SHP77 treated with DMSO at 0.1 percent for 48 hours (cell line): Measurements from ENCODE around the gene DAP.
"Not testable (repeated sequence)": the region's sequence is repeated elsewhere in the genome, so short reads cannot be mapped to it uniquely, and the experiment has no call there.

Source experiments
- DNase-seq: peaks from one replicate; lab custom pipeline; 2025; lab: John Stamatoyannopoulos, UW

The DAP gene, protein sequence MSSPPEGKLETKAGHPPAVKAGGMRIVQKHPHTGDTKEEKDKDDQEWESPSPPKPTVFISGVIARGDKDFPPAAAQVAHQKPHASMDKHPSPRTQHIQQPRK

DNA sequence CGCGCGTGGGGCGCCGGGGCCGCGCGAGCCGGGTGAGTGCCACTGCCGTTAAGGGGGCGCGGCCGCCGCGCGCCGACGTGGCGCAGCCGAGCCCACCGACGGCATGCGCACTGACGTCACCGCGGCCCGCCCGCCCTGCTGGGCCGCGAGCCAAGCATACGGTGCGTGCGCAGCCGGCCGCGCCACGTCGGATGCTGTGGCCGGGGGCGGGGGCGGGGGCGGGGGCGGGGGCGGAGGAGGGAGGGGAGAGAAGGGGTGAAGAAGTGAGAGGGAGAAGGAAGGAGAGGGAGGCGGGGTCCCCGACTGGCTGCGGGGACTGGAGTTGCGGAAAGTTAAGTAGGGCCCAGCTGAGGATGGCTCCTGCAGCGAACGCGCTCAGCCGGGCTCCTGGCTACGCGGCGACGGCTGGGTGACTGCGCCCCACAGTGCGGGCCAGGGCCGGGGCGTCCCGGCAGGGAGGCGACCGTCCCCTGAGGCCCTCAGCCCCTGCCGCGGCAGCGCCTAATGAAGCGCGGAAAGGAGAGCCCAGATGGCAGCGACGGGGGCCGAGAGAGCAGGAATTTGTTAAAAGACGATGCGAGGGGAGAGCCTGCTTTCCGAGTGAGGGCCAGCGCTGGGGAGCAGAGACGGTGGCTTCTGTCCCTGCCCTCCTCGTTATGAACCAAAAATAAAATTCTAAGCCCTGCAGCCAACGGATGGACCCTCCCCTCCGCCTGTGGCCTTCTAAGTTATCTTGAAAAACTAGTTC is at the start of gene DAP:
TSS of gene DAP (minus strand) at position 50 of the 748 bp plus-strand sequence. CDS start 166 bp downstream, outside the sequence.
- peak; percentile 86 for DNase-seq

DNA sequence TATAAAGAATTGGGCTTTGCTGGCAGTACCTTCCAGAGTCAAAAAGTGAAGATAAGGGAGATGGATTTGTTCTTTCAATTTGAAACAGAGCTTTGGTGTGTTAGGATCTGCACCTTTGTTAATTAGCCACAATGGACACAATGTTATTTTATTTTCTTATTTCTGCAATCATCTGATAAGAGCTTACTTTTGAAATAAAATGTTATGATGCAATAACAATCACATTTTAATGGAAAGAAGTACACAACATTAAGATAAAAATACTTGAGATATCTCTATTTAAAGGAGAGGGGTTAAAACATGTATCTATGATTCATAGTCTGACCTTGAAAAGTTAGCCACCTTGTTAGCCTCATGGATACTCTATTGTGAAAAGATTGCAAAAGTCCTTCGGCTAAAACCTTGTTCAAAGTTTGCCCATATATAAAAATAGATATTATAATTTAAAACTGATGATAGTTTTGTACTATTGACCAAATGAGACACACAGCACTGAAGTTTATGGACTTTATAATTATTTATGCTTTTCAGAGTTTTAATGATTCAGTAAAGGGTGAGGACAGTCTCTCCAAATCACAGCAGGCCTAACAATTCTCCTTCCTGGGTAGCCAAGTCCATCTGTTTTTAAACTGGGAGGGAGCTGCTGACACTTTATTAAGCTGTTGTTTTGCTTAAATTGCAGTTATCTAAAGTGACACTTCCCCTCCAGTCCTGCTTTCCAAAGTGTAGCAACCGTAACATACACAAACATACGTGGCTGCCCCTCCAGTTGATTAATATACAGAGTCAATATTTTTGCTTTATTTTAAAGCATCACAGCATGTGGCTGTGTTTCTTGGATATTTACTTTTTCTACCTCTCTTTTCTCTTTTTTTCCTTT is 47.6 kb upstream of the DAP start:
- DNase-seq, result no peak

DNA sequence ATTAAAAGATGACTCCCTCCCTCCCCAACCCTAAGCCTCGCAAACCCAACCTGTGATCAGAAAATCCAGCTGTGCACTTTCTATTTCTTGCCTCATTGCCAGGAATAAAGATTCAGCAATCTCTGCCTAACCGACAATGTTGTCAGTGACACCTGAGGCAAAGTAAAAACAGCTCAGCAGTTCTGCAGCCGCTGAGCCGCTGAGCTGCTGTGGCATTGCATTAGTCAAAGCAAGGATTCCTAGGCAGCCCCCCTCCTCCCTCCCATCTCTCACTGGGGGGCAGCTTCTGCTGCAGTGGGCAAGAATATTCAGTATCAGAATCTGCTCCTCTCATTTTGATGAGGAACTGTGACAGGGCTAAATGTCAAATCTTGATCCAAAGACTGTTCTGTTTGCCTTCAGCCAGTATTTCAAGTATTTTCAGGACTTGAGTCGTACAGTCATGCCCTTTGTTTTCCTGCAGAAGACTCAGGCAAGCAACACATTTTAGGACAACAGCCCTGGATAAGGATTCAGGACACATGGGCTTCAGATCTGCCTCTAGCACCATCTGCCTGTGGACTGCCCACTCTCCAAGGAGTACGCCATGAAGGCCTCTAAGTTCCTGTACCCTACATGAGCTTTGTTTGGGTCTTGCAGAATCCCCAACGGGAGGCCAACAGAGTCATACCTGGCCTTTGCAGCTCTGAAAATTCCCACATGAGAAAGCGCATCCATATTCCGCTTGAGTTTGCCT is 41.1 kb upstream of the DAP start:
- DNase-seq, result no peak

DNA sequence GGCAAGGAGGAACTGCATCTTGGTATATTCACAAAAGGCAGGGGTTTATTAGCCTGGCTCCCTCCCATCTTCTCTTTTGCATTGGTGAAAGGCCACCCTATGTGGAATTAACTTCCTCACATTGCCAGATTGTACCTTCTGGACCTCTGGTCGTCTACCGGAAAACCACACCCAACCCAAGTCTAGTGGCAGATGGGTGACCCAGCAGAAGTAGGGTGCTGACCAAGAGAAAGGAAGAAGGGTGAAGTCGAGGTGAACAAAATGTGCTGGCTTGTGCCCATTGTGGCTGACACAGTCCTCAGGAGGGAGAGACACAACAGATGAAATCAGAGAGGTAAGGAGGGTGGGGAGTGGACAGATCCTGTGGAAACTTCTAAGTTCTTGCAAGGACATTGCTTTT is 39.8 kb upstream of the DAP start:
- no peak for DNase-seq

DNA sequence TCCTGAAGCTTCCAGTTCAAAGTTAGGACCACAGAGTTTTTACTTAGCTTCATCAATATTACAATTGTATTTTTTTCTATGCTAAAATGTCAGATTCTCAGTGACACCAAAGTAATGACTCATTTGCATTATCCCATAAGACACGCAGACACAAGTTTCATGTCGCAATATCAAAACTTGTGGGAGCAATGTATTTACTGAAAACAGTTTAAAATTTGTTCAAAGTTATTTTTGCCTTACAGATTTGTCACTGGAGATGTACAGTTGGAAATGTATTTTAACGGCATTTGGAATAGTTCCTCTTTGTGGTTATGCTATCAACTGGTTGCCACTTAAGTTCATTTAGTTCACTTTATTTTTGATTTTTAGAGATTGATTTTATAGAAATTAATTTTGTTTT is 36.2 kb upstream of the DAP start:
- no peak for DNase-seq

DNA sequence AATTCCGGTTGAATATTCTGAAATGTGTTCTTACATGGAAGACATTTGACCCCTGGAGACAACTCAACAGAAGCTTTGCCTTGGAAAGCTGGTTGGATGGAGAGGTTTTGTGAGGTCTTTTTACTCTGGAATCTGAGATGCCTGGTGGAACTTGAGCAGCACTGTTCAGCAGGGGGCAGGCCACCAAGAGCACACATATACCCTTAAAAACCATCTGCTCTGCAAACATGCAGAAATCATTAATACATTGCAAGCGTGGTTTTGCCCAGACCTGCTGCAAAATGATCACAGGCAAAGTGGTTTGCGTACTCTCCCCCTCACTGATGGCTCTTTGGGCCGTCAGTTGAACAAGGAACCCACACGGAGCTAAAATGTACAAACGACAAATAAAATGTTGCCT is 32.8 kb upstream of the DAP start:
- no peak for DNase-seq

DNA sequence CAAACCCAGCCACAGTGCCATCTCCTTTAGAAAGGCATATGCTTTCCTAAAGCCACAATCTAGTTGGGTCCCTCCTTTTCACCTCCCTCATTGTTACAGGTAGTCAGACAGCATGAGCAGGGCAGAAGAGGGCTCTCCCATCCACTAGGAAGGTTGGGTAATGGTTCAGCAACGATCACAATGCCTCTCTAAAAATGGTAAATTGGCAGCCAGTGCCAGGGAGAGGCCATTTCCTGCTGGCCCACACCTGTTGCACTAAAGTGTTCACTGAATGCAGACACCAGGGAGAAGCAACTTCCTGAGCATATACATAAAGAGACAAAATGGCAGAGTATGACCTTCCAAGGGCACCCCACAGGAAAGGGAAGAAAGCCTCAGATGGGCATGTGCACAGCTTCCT is 31.3 kb upstream of the DAP start:
- DNase-seq, result no peak

DNA sequence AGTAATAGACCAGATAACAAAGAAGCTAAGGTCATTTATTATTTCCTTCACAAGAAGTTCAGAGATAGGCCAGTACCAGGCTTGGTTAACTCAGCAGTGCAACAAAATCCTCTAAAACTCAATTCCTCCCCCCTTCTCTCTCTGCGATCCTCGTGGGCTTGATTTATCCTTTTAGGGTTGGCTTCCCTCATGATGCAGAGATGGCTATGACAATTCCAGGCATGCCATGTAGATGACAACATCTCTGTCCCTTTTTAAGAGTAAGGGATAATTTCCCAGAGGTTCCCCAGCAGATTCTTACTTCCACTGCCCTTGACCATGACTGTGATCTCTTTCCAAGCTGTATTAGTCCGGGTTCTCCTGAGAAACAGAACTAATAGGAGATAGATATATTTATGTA is 28.7 kb upstream of the DAP start:
- DNase-seq, result no peak

DNA sequence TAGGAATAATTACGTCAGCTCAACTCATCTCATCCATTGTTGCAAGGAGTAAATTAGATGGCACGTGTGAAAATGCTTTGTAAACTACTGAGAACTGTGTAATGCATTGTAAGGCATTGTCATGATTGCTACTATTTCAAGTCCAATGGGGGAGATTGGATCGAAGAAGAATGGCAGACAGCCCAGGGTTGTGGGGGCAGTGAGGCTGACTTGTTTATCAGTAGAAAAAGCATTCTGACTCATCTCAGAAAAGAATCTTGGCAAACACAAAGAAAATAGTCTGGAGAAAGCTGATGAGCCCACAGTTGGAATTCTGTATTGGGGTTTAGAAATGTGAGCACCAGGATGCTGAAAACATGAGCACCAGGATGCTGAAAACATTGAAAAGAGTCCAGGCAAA is 28.0 kb upstream of the DAP start:
- no peak for DNase-seq

DNA sequence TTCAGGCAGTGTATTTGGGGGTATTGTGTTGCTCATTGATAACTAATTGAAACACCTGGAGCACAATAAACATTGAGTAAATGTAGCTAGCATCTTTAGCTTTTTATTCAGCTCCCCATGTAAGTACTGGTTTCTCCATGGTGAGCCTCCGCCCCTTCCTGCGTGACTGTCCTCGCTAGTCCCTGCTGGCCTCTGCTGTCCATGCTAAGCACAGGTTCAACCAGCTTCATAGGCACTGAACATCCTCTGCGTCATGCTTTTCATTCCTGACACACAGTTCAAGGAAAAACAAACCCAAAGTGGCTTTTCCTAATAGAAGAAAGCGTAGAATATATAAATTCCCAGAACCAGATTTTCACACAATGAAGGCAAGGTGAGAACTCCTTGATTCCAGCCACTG is 27.3 kb upstream of the DAP start:
- no peak for DNase-seq

DNA sequence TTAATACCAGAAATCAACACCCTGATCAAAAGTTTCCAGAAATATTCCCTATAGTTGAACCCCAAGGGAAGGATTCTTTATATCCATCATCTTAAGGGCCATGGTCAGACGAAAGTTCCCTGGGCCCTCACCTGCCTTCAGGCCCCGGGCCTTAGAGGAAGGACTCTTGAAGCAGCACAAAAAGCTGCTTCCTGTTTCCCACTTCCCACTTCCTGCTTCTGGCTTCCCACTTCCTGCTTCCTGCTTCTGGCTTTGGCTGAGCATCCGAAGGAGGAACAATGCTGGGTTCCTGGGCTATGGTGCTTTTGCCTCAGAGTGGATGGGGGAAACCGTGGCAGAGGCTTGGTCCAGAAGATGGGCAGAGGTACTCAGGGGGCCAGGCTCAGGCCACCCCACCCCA is 25.8 kb upstream of the DAP start:
- no peak for DNase-seq

DNA sequence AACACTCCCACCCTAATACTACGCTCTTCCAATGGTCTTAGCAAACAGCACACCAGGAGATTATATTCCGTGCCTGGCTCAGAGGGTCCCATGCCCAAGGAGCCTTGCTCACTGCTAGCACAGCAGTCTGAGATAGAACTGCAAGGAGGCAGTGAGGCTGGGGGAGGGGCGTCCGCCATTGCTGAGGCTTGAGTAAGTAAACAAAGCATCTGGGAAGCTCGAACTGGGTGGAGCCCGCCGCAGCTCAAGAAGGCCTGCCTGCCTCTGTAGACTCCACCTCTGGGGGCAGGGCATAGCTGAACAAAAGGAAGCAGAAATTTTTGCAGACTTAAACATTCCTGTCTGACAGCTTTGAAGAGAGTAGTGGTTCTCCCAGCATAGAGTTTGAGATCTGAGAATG is 19.2 kb upstream of the DAP start:
- not testable (repeated sequence) for DNase-seq

DNA sequence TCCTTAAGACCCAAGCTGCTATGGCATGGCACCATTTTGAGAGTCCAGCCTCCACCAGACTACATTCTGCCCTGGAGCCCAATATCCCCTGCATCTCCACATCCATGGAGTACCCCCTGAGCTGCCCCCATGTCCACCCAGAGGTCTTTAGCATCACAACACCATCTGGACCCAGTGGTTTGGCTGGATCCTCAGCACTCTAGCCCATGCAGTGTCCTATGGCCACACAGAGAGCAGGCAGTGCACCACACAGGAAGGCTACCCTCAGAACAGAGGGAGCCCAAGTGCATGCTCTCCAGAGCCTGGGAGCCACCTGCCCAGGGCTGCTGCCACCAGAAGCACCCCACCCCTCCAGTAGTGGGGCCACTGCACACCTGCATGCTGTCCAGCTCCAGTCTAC is 18.6 kb upstream of the DAP start:
- DNase-seq, result no peak

DNA sequence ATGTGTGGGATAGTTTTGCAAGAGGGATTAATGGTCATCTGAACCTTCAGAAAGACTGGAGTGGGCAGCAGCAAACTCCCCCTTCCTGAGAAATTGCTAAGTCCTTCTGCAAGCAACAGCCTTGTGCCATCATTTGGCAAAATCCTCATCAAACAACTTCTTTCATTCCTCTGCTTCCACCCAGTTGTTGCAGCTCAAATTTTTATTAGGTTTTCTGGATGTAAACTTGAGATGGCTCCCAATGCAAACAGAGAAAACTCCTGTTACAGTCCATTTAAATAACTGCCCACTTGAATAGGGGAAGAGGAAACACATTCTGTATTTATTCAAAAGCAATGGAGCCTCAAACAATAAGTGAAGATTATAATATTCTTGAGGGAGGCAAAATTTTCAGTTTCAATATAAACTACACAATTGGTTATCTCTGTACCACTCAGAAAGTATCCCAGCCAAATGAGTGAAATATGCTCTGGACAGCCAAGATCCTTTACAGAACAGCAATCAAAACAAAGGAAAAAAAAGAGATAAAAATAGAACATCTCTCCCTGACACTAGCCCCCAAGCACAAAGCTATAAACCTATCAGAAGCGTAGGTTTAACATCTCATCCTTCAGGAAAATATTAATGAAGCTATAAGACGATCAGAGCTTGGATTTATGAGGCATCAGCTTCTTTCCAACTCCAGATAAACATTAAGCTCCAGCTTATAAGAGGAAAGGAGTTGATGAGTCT is 17.3 kb upstream of the DAP start:
- DNase-seq, result no peak

DNA sequence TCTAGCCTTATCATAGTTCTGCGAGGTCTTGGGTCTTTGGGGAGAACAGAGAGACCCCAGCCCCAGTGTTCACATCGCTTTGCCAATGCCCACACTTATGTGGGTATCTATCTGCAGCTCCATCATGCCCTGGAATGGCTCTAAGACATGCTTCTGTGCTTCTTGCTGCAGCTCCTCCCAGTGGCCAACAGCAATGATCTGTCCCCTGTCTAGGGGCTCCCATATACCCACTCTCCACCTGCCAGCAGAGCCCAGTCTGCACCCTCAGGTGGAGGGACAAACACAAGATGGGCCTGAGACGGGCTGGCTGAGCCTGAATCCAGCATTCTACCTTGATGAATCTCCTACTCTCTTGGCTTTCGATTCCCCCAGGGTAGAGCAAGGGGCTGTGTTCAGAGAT is 14.6 kb upstream of the DAP start:
- no peak for DNase-seq

DNA sequence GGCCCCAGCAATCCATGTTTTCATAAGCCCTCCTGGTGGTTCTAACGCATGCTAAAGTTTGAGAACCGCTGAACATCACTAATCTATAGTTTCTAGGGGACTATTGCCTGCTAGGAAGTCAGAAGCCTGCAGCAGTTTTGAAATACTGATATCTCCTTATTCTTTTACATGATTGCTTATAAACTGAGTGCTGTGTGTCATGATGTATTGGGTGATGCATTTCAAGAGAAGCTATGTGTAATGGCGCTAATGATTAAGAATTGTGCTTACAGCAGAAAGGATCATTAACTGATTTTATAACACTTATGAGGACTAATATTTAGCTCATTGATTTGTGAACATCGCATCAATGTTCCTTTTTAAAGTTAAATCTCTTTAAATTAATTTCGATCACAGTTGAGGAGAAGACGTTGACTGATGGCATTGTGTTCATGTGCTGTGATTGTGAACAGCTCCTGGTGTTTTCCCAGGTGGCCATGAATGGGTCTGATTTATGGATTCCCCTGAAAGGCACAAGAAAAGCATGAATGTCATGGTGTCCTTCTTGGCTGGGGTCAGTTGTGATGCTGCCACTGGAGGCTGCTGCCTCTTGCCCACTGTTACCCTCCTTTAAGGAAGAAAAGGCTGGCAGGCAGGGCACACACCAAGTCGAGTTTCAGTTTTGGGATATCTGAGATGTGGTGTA is 12.0 kb upstream of the DAP start:
- DNase-seq, result no peak

DNA sequence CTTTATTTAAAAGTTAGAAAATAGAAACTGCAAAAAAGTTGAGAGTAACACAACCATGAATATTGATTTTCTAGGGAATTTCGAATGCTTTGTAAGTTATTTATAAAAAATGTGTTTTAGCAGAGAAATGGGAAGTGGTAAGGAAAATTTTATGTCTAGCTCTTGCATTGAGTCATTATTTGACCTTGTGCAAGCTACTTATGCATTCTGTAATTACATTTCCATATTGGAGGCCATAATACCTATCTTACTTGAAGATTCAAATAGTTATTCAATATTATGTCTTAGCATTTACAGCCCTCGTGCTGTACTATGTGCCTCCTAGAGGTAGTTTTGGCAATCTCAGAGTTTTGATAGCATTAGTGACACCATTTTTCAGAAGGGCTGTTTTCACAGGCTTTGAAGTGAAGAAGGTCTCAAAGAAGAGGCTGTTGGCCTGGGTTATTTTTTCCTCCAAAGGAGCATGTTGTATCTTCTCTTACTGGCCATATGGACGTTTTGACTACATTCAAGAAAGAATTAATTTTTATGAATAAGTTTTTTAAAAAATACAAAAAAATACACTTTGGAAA is 7.4 kb upstream of the DAP start:
- DNase-seq, result no peak

DNA sequence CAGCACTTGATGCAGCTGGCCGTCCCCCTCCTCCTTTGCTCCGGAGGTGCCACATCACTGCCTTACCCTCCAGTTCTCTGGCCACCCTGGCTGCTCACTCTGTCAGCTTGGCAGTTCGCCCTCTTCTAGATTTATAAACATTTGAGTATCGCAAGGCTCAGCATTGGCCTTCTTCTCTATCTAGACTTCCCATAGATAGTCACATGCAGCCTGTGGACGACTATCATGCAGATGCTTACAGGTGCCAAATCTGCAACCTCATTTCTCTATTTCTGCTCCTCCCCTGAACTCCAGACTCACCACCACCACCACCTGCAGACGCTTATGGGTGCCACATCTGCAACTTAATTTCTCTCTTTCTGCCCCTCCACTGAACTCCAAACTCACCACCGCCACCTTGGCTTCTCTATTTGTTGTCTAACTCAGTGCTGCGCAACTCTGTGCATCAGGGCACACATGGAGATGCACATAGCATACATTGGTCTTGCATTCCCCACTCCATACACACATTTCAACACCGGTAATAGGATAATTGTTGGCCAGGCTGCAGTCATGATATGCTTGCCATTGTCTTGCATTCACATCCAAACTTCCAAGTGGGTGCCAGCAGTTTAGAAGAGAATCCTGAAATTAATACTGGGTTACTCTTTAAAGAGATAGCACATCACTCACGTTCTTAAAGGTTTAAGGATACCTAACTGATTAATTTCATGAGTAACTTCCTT is 1.9 kb upstream of the DAP start:
- no peak for DNase-seq

DNA sequence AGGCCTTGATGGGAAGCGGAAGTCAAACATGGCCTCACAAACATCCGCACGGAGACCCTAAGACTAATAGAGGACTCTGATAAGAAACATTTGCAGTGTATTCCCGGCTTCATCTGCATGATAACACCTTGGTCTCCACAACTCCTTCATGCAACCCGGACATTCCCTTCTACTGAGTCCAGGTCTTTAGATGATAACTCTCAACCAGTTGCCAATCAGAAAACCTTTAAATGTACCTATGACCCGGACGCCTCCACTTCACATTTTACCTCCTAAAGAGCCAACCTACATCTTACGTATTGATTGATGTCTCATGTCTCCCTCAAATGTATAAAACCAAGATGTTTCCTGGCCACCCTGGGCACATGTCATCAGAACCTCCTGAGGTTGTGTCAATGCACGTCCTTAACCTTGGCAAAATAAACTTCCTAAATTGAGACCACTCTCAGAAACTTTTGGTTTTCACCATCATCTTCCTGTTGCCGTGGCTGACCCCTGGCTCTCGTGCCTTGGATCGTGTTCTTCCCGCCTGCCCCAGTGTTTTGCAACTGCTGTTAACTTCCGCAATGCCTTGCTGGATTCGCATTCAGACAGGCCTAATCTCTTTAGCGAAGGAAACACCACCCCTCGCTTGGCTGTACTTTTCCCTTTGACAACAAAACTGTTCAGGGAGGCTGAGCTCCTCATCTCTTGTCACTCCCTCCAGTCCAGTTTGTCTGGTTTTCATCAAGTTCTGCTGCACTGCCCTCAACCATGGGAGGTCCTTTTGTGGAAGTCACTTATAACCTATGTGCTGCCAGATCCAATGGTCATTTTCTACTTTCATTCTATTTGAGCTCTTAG is 1.1 kb upstream of the DAP start:
- no peak for DNase-seq

DNA sequence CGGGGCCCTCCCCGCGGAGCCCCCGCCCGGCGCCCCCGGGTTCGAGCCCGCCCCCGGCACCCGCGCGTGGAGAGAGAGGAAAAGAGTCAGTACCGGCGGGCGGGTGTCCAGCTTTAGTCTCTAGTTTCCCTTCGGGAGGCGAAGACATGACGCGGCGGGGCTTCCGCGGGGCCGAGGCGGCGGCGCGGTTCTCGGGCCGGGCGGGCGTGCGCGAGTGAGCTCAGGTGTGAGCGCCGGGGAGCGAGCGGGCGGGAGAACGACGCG is 181 bp downstream of the DAP start:
- no peak for DNase-seq
